Stimulated activated CD8-positive, alpha-beta memory T cell treated with anti-CD3 and anti-CD28 coated beads, Interleukin-2, amount 100 ng/mL, for 48 hours (primary cell): ENCODE results near the gene SCD5.

Experiments
- DNase-seq, 2 donors: peaks; one replicate each; pipeline ENCODE4 v3.0.0-alpha.2; 2020; ENCODE audit warnings: low read depth in 2 of 2

SCD5 gene

DNA sequence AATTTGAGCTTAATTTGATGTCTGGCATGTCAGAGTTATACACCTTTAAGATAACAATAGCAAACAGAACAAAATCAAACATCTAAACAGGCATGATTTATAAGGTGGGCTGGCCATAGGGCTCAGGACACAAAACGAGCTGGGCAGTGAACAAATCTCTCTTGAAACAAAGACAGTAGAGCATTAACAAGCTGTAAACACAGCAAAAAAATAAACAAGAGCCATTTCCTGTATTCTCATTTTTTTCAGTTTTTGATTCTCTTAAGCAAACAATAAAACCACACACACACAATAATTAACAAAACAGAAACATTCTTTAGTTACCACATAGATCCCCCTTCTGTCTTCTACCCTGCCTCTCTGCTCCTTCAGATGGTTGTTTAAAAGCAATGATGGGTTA, 168.5 kb downstream of the SCD5 start:
- DNase-seq, result no peak

GRCh38 chr4:82629238-82630000, 169.2 kb downstream of the SCD5 start:
- DNase-seq, result no peak

- no peak for DNase-seq
These were observed 172.2 kb downstream of the SCD5 start for GRCh38 chr4:82626251-82626868.

DNA sequence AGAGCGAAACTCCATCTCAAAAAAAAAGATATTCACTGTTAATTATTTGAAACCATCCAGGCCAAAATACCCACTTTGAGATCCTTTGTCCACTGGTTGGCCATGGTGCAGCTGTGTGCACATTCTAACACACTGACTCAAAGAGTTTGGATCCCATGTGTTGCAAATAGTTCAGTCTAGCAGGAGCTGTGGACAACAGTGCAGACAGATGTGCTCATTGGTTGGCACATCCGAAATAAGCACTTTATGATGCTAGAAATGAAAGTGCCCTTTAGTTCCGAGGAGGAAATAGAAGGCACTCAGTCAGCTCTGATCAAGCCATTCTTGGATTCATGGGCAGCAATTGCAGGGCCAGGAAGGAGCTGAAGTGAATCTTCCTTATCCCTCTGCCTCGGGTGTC, 173.8 kb downstream of the SCD5 start:
- no peak for DNase-seq

DNA sequence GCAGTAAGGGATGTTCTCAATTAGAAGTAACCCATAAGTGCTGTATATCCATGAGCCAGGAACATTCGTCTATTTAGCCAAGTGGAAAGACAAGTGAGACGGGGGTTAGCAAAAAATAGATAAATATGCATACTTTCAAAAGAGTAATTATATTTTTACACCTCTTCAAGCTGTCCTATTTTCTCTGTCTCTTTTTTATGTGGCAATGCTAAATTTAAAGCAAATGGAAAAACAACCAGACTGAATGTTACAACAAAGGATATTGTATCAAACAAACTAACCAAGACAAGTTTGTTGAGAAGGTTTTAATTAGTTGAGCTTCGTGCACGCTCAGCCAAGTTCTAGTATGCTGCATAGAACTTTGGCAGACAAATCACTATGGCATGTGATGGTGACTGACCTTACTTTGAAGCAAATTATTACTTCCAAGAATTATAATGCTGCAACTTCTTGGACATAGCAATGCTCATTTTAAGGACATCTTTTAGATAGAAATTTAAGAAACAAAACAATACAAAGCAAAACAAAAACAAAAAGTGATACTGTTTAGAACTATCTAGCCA, 175.4 kb downstream of the SCD5 start:
- no peak for DNase-seq

DNA sequence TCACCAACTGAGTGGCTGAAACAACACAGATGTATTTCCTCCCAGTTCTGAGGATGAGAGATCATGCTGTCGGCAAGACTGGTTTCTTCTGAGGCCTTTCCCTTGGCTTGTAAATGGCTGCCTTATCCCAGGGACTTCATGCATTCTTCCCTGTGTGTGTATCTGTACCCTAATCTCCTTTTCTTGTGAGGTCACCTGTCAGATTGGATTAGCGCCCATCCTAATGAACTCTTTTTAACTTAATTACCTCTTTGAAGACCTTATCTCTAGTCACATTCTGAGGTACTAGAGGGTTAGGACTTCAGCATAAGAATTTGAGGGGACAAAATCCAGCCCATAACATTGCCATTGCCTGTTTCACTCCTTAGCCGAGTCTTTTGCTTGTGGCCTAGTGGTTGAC, 177.3 kb downstream of the SCD5 start:
- DNase-seq, result no peak

GRCh38 chr4:82620126-82620735, 178.4 kb downstream of the SCD5 start:
- no peak for DNase-seq

- DNase-seq, result no peak
These were observed 180.4 kb downstream of the SCD5 start for GRCh38 chr4:82618103-82618720.

DNA sequence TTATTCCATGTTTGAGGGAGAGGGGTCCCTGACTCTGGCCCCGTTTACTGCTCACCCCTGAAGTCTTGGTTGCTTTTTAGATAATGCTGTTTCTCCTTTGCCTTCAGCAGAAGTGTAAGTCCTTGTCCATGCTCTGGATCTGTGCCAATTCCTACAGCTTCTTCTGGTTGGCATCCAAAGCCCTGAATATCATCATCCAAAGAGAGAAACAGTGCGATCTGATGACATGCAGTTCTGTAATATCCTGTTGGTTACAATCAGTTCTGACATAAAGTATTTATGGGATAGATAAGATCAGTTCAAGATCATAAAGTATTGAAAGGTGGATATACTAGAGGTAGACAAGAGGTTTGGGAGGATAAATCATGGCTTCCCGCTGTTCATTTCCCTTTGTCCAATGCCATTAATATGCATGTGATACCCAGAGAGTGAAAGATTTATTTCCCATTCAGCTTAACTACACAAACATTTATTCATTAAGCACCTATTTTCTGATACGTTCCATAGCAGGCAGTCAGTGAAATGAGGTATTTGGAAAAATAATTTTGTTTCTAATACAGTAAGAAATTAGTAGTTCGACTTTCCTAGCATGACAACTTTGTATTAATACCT, 183.7 kb downstream of the SCD5 start:
- DNase-seq, result no peak

- DNase-seq, result no peak
These were observed 185.5 kb downstream of the SCD5 start for GRCh38 chr4:82613121-82613520.

- no peak for DNase-seq
These were observed 186.6 kb downstream of the SCD5 start for GRCh38 chr4:82611982-82612381.

GRCh38 chr4:82611527-82611926, 187.1 kb downstream of the SCD5 start:
- no peak for DNase-seq

DNA sequence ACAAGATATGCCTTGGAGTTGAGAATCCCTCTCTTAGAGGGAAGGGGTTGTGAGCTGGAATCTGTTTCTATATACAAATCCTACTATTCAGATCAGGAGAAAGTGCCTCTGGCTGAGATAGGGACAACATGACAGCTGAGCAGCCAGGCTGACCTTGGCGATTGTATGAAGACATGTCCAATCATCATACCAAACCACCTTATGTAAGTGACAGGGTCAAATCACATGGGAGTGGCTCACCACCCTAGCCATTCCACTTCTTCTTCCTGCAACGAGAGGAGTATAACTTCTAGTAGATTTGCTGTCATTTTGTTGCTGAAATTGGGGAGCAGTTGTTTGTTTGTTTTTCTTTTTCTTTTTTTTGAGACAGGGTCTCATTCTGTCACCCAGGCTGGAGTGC, 188.6 kb downstream of the SCD5 start:
- no peak for DNase-seq

DNA sequence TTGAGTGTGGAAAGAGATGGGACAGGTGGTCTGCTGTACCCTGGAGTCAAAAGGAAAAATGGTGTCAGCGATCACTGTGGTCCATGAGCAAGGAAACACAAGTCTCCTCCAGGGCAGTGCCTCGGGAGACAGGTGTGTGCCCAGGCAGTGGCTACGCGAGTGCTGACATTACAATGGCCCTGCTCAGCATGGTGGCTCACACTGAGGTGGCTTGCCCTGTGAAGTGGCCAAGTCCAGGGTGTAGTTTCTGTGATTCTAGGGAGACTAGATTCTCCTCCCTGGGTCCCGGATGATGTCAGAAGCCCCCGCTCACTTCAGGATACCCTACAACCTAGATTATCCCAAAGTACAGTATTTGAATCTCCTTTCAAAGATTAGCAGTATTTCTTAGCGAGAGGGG, 192.0 kb downstream of the SCD5 start:
- DNase-seq, result no peak

DNA sequence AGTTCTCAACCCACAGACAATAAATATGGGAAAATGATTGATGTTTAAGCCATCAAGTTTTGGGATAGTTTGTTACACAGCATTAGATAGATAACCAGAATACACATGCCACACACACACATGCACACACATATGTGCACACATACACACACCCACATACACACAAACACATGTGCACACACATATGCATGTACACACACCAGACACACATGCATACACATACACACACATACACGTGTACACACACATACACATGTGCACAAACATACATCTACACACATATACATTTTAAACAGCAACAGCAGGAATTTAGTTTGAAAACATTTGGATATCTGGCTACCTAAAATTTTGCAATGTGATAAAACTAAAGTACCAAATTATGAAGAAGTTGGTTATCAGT, 194.1 kb downstream of the SCD5 start:
- no peak for DNase-seq

- no peak for DNase-seq
These were observed 197.2 kb downstream of the SCD5 start for GRCh38 chr4:82601242-82602015.

DNA sequence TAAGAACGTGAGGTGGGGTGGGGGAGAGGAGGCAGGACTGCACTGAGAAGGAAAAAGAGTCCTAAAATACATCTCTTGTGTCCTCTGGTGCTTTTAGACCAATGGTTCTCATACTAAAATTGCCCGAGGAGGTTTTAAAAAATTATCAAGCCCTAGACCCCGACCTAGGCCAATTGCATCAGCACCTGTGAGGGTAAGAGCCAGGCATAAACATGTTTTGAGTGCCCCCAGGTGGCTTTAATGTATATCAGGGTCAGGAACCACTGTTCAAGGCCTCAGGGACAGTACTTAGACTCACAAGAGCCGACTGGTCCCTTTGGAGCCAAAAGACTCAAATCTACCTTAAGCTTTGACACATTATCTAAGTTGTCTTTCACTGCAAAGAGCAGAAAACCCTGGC, 199.3 kb downstream of the SCD5 start:
- DNase-seq, result no peak

- DNase-seq, result no peak
These were observed 204.1 kb downstream of the SCD5 start for GRCh38 chr4:82594456-82594855.

- DNase-seq, result no peak
These were observed 205.2 kb downstream of the SCD5 start for GRCh38 chr4:82593411-82593810.

DNA sequence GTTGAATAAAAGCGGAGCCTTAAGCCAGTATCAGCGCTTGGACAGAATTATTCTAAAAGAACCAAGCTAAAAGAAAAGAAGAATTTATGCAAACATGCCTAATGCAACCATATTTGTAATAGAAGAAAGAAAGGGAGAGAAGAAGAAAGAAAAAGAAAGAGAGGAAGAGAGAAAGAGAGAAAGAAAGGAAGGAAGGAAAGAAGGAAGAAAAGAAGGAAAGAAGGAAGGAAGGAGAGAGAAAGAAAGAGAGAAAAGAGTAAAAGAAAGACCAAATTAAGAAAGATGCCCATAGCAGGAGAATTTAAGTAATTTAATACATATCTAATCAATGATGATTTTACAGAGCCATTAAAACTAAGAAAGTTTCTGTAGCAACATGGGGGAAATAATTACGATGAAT, 206.0 kb downstream of the SCD5 start:
- DNase-seq, result no peak

DNA sequence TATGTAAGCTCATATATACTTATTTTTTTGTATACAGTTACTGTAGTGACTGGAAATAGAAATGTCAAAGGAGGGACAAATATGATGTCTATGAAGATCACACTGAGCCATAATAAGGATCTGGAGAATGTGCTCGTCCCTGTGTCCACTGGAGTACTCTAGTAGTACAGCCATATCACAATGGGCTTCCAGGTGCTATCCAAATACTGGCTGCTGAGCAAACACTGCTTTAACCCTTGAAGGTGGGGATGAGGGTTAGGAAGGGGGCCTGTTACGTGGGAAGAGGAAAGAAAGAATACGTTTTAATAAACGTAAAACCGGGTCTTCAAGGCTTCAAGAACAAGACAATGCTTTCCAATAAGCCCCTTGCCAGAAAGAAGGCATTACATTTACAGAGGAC, 207.0 kb downstream of the SCD5 start:
- no peak for DNase-seq
